ENCODE measurements around the gene EBNA1BP2.

DNA sequence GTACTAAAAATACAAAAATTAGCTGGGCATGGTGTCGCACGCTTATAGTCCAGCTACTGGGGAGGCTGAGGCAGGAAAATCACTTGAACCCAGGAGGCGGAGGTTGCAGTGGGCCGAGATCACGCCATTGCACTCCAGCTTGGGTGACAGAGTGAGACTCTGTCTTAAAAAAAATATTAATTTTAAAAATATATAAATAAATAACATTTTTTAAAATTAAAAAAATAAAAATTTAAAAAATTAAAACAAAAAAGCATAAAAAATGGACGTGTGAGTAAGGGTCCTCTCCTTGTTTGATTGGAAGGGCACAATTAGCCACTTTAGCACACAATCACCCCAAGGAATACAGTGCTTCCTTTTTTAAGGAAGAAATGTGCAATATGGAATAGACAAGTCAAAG lies 18.6 kb downstream of the EBNA1BP2 start:
- TF ChIP-seq CTCF (IDR thresholded peaks at IDR 0.05; ENCODE audit: low read depth, low read length) (no peak), MAX (IDR thresholded peaks at IDR 0.05; ENCODE audit: low read depth, low read length) (no peak)
